ENCODE results near the gene GDNF. TPM values are rescaled to one million over a fixed set of nuclear protein-coding genes. Genes with fewer than 3 reads are reported as not detected.

The GDNF gene
- total RNA-seq, 1 experiment from 2014 or later = not detected

DNA sequence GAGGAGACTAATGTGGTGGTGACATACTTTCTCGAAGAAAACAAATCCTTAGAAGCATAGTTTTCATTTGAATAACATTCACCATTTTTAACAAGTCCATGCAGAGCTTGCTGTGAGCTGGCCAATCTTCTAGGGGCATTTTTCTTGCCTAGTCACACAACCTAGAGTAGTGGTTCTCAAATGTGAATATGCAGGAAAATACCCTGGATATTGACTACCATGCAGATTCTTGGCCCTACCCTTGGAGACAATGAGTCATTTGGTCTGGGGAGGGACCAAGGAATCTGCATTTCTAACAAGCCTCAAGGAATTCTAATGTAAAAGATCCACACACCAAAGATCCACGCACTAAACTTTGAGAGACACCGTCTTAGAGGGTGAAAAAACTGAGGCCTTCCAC is 23.5 kb downstream of the GDNF start:
- Histone ChIP-seq H3K9me3 (ENCODE audit: control insufficient read depth, insufficient read depth, low read depth, low read length) (no peaks in the 10 kb centered on the region), H3K27me3 (ENCODE audit: control insufficient read depth, insufficient read depth, low read length) (no peaks in the 10 kb centered on the region), H3K4me1 (ENCODE audit: control insufficient read depth, insufficient read depth, low read length) (no peaks in the 10 kb centered on the region), H3K27ac (ENCODE audit: low read length) (no peak overlapping the region), H3K4me3 (ENCODE audit: low read depth in 2 of 2, low read length in 2 of 2) (no peak overlapping the region), H3K36me3 (ENCODE audit: control insufficient read depth, insufficient read depth, low read length) (no peaks in the 10 kb centered on the region)
- no peak for ATAC-seq
- intact Hi-C loops (cut with micrococcal nuclease; ENCODE audit: unreplicated experiment) (no loop called here), in situ Hi-C loops (cut with HindIII; ENCODE audit: low pct_unique_long_range_greater_than_20kb, low sequenced_read_pairs) (no loop called here)
- no TSS peak for BruUV-seq (replicated peaks)
- no peak for TF ChIP-seq TCF7L2 (IDR thresholded peaks at IDR 0.05; ENCODE audit: low read depth, low read length)
- no peak for DNase-seq (ENCODE audit: low read depth, low spot score)
- ChIA-PET CTCF (no interaction called here), POLR2A (interaction anchor here (0.6 kb wide), 1 partner anchor 27 kb away, joined by 3 read pairs; no protein-coding TSS in a partner anchor)

DNA sequence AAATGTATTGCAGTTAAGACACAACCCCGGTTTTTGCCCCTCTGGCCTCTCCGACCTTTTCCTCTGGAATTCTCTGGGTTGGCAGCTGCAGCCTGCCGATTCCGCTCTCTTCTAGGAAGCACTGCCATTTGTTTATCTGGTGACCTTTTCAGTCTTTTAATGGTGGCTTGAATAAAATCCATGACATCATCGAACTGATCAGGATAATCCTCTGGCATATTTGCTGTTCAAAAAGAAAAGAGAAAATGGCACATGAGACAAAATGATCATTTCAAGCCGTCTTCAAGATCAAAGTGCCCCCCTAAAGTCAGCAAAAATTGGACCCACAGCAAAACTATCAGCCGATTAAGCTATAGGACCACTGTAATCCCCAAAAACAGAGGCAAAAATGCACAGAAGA is 23.9 kb downstream of the GDNF start:
- in situ Hi-C loops (cut with HindIII; ENCODE audit: low pct_unique_long_range_greater_than_20kb, low sequenced_read_pairs) (no loop called here), intact Hi-C loops (cut with micrococcal nuclease; ENCODE audit: unreplicated experiment) (no loop called here)
- Histone ChIP-seq H3K4me1 (ENCODE audit: control insufficient read depth, insufficient read depth, low read length) (no peaks in the 10 kb centered on the region), H3K4me3 (ENCODE audit: low read depth in 2 of 2, low read length in 2 of 2) (no peak overlapping the region), H3K9me3 (ENCODE audit: control insufficient read depth, insufficient read depth, low read depth, low read length) (no peaks in the 10 kb centered on the region), H3K27ac (ENCODE audit: low read length) (no peak overlapping the region), H3K36me3 (ENCODE audit: control insufficient read depth, insufficient read depth, low read length) (no peaks in the 10 kb centered on the region), H3K27me3 (ENCODE audit: control insufficient read depth, insufficient read depth, low read length) (no peaks in the 10 kb centered on the region)
- ChIA-PET CTCF (no interaction called here), POLR2A (no interaction called here)
- ATAC-seq (no peak), DNase-seq (ENCODE audit: low read depth, low spot score) (no peak)
- TF ChIP-seq REST (IDR thresholded peaks at IDR 0.05; ENCODE audit: insufficient read depth in 1 of 2, low read depth in 2 of 2, low read length in 1 of 2) = no peak
- TF ChIP-seq, protein P1, sequence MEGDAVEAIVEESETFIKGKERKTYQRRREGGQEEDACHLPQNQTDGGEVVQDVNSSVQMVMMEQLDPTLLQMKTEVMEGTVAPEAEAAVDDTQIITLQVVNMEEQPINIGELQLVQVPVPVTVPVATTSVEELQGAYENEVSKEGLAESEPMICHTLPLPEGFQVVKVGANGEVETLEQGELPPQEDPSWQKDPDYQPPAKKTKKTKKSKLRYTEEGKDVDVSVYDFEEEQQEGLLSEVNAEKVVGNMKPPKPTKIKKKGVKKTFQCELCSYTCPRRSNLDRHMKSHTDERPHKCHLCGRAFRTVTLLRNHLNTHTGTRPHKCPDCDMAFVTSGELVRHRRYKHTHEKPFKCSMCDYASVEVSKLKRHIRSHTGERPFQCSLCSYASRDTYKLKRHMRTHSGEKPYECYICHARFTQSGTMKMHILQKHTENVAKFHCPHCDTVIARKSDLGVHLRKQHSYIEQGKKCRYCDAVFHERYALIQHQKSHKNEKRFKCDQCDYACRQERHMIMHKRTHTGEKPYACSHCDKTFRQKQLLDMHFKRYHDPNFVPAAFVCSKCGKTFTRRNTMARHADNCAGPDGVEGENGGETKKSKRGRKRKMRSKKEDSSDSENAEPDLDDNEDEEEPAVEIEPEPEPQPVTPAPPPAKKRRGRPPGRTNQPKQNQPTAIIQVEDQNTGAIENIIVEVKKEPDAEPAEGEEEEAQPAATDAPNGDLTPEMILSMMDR (IDR thresholded peaks at IDR 0.05) = no peak
- TF ChIP-seq POLR2AphosphoS5 (IDR thresholded peaks at IDR 0.05; ENCODE audit: low read depth, low read length) = no peak
- no peak for TF ChIP-seq SIN3A (IDR thresholded peaks at IDR 0.05; ENCODE audit: borderline replicate concordance, insufficient read depth, low read depth, low read length)
- TF ChIP-seq TCF7L2 (IDR thresholded peaks at IDR 0.05; ENCODE audit: low read depth, low read length) = no peak
- BruUV-seq (replicated peaks) = no TSS peak

DNA sequence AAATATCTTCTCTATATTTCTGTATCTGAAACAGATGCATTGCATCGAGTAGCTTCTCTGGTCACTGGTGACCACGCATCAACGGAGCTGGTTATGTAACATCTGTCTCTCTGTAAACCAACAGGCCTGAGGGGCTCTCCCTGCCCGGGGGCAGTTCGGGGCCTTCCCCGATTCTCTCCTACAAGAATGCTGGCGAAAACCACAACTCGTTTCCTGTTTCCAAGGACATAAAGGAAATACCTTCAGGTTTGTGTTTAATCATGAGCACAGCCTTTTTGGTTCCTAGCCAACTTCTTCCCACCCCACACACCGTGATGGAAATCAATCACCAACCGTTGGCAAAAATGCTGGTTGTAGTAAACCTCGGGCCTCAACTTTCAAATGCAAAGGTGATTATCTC is 25.1 kb downstream of the GDNF start:
- Histone ChIP-seq H3K9me3 (ENCODE audit: control insufficient read depth, insufficient read depth, low read depth, low read length) (no peaks in the 10 kb centered on the region), H3K4me1 (ENCODE audit: control insufficient read depth, insufficient read depth, low read length) (no peaks in the 10 kb centered on the region), H3K27ac (ENCODE audit: low read length) (no peak overlapping the region), H3K27me3 (ENCODE audit: control insufficient read depth, insufficient read depth, low read length) (no peaks in the 10 kb centered on the region), H3K4me3 (ENCODE audit: low read depth in 2 of 2, low read length in 2 of 2) (no peak overlapping the region), H3K36me3 (ENCODE audit: control insufficient read depth, insufficient read depth, low read length) (no peaks in the 10 kb centered on the region)
- DNase-seq (ENCODE audit: low read depth, low spot score) = no peak
- ATAC-seq = no peak
- intact Hi-C loops (cut with micrococcal nuclease; ENCODE audit: unreplicated experiment) (no loop called here), in situ Hi-C loops (cut with HindIII; ENCODE audit: low pct_unique_long_range_greater_than_20kb, low sequenced_read_pairs) (no loop called here)
- CTCF ChIA-PET = no interaction called here
- TF ChIP-seq POLR2AphosphoS5 (IDR thresholded peaks at IDR 0.05; ENCODE audit: low read depth, low read length) (no peak), REST (IDR thresholded peaks at IDR 0.05; ENCODE audit: insufficient read depth in 1 of 2, low read depth in 2 of 2, low read length in 1 of 2) (no peak)
- no TSS peak for BruUV-seq (replicated peaks)
- POLR2A ChIA-PET = no interaction called here

All from Panc1 (cell line).